ENCODE results near the gene NEO1. TPM values are rescaled to one million over a fixed set of nuclear protein-coding genes. Genes with fewer than 3 reads are reported as not detected.
A peak's percentile ranks its signal among the peaks of the same experiment; 100 is the strongest.

The NEO1 gene
- total and polyA plus RNA-seq, 2 experiments from 2014 or later = 39.1 to 64.0 TPM

- DNase-seq (ENCODE audit: low spot score) = no peak
- Histone ChIP-seq H3K27me3 (no peaks in the 10 kb centered on the region), H4K20me1 (ENCODE audit: insufficient read depth, poor library complexity, severe bottlenecking) (no peaks in the 10 kb centered on the region), H3K4me2 (peak overlapping the region; percentile 48), H3K4me1 (ENCODE audit: insufficient read depth) (no peaks in the 10 kb centered on the region), H3K36me3 (replicated peaks; ENCODE audit: insufficient read depth, low read depth) (no peaks in the 10 kb centered on the region), H3K9me3 (ENCODE audit: low read depth) (no peaks in the 10 kb centered on the region), H2AFZ (no peak overlapping the region), H3K27ac (no peak overlapping the region), H3K79me2 (no peaks in the 10 kb centered on the region), H3K9me2 (replicated peaks; ENCODE audit: insufficient read depth) (no peaks in the 10 kb centered on the region), H3K4me3 (no peak overlapping the region)
- 40% methylated on average over 8 of the region's 8 CpGs for WGBS (ENCODE audit: low lambda C conversion rate, missing lambda C conversion rate)
- TF ChIP-seq CTCF (IDR thresholded peaks at IDR 0.05; ENCODE audit: poor library complexity) = no peak
- TF ChIP-seq EZH2phosphoT487 (IDR thresholded peaks at IDR 0.05; ENCODE audit: low read depth, severe bottlenecking, unreplicated experiment) = no peak
- no peak for TF ChIP-seq EZH2 (IDR thresholded peaks at IDR 0.05; ENCODE audit: borderline replicate concordance)
Measured at GRCh38 chr15:73021139-73021621, 31.1 kb upstream of the NEO1 start.

- Histone ChIP-seq H3K36me3 (replicated peaks; ENCODE audit: insufficient read depth, low read depth) (no peaks in the 10 kb centered on the region), H3K9me3 (ENCODE audit: low read depth) (no peaks in the 10 kb centered on the region), H3K9me2 (replicated peaks; ENCODE audit: insufficient read depth) (no peaks in the 10 kb centered on the region), H3K79me2 (no peaks in the 10 kb centered on the region), H3K4me1 (ENCODE audit: insufficient read depth) (no peaks in the 10 kb centered on the region), H3K4me2 (peak overlapping the region; percentile 48), H3K27ac (no peak overlapping the region), H4K20me1 (ENCODE audit: insufficient read depth, poor library complexity, severe bottlenecking) (no peaks in the 10 kb centered on the region), H2AFZ (no peak overlapping the region), H3K27me3 (no peaks in the 10 kb centered on the region), H3K4me3 (no peak overlapping the region)
- TF ChIP-seq EZH2phosphoT487 (IDR thresholded peaks at IDR 0.05; ENCODE audit: low read depth, severe bottlenecking, unreplicated experiment) (no peak), CTCF (IDR thresholded peaks at IDR 0.05; ENCODE audit: poor library complexity) (no peak), EZH2 (IDR thresholded peaks at IDR 0.05; ENCODE audit: borderline replicate concordance) (no peak)
- 58% methylated on average over 5 of the region's 5 CpGs for WGBS (ENCODE audit: low lambda C conversion rate, missing lambda C conversion rate)
- no peak for DNase-seq (ENCODE audit: low spot score)
Measured at GRCh38 chr15:73022161-73022560, 30.1 kb upstream of the NEO1 start.

- no peak overlapping the region for H2AFZ ChIP-seq
- no peaks in the 10 kb centered on the region for H3K9me2 ChIP-seq (replicated peaks; ENCODE audit: insufficient read depth)
- no peaks in the 10 kb centered on the region for H3K27me3 ChIP-seq
- H3K27ac ChIP-seq = no peak overlapping the region
- H3K79me2 ChIP-seq = no peaks in the 10 kb centered on the region
- no peaks in the 10 kb centered on the region for H3K9me3 ChIP-seq (ENCODE audit: low read depth)
- no peaks in the 10 kb centered on the region for H3K4me1 ChIP-seq (ENCODE audit: insufficient read depth)
- no peaks in the 10 kb centered on the region for H3K36me3 ChIP-seq (replicated peaks; ENCODE audit: insufficient read depth, low read depth)
- TF ChIP-seq EZH2phosphoT487 (IDR thresholded peaks at IDR 0.05; ENCODE audit: low read depth, severe bottlenecking, unreplicated experiment) (no peak), EZH2 (IDR thresholded peaks at IDR 0.05; ENCODE audit: borderline replicate concordance) (no peak), CTCF (IDR thresholded peaks at IDR 0.05; ENCODE audit: poor library complexity) (no peak)
- H3K4me2 ChIP-seq = no peak overlapping the region
- WGBS (ENCODE audit: low lambda C conversion rate, missing lambda C conversion rate) = 80% methylated on average over 3 of the region's 3 CpGs
- no peak for DNase-seq (ENCODE audit: low spot score)
- H3K4me3 ChIP-seq = no peak overlapping the region
- no peaks in the 10 kb centered on the region for H4K20me1 ChIP-seq (ENCODE audit: insufficient read depth, poor library complexity, severe bottlenecking)
Measured at GRCh38 chr15:73023071-73023470, 29.2 kb upstream of the NEO1 start.

- WGBS (ENCODE audit: low lambda C conversion rate, missing lambda C conversion rate) = 84% methylated on average over 4 of the region's 4 CpGs
Measured at GRCh38 chr15:73024168-73024567, 28.1 kb upstream of the NEO1 start.

More at GRCh38 chr15:73024168-73024567, 28.1 kb upstream of the NEO1 start:
- no peaks in the 10 kb centered on the region for H3K9me2 ChIP-seq (replicated peaks; ENCODE audit: insufficient read depth)
- no peak overlapping the region for H3K4me2 ChIP-seq
- TF ChIP-seq EZH2 (IDR thresholded peaks at IDR 0.05; ENCODE audit: borderline replicate concordance) (no peak), CTCF (IDR thresholded peaks at IDR 0.05; ENCODE audit: poor library complexity) (no peak), EZH2phosphoT487 (IDR thresholded peaks at IDR 0.05; ENCODE audit: low read depth, severe bottlenecking, unreplicated experiment) (no peak)
- no peaks in the 10 kb centered on the region for H3K36me3 ChIP-seq (replicated peaks; ENCODE audit: insufficient read depth, low read depth)
- H2AFZ ChIP-seq = no peak overlapping the region
- H4K20me1 ChIP-seq (ENCODE audit: insufficient read depth, poor library complexity, severe bottlenecking) = no peaks in the 10 kb centered on the region
- H3K27ac ChIP-seq = no peak overlapping the region
- H3K4me3 ChIP-seq = no peak overlapping the region
- no peaks in the 10 kb centered on the region for H3K79me2 ChIP-seq
- peaks cover 8% of the 10 kb centered on the region for H3K4me1 ChIP-seq (ENCODE audit: insufficient read depth)
- no peaks in the 10 kb centered on the region for H3K9me3 ChIP-seq (ENCODE audit: low read depth)
- H3K27me3 ChIP-seq = no peaks in the 10 kb centered on the region
- no peak for DNase-seq (ENCODE audit: low spot score)

Measured in hepatocyte (in vitro differentiated cells).